ENCODE measurements around the gene ORAI3. TPM values are rescaled to one million over a fixed set of nuclear protein-coding genes. Genes with fewer than 3 reads are reported as not detected.

Gene ORAI3
- total RNA-seq, 1 donor from 2014 or later: 30.2 TPM

- no peak for TF ChIP-seq CTCF (IDR thresholded peaks at IDR 0.05)
- Histone ChIP-seq H3K4me1 (peaks cover 12% of the 10 kb centered on the region), H3K9me3 (no peaks in the 10 kb centered on the region), H3K36me3 (no peaks in the 10 kb centered on the region), H3K27ac (no peak overlapping the region), H3K27me3 (ENCODE audit: low read depth) (no peaks in the 10 kb centered on the region), H3K4me3 (no peak overlapping the region)
- ATAC-seq (no peak), DNase-seq (no peak)
- intact Hi-C loops (cut with DNase I): no loop called here
These were observed 50.2 kb downstream of the ORAI3 start for GRCh38 chr16:30998852-30999761.

- no peak for TF ChIP-seq CTCF (IDR thresholded peaks at IDR 0.05)
- Histone ChIP-seq H3K4me1 (peaks cover 12% of the 10 kb centered on the region), H3K36me3 (no peaks in the 10 kb centered on the region), H3K27me3 (ENCODE audit: low read depth) (no peaks in the 10 kb centered on the region), H3K9me3 (no peaks in the 10 kb centered on the region), H3K4me3 (no peak overlapping the region), H3K27ac (no peak overlapping the region)
- ATAC-seq (no peak), DNase-seq (no peak)
- intact Hi-C loops (cut with DNase I): no loop called here
These were observed 52.0 kb downstream of the ORAI3 start for GRCh38 chr16:31000671-31001382.

- no peak for TF ChIP-seq CTCF (IDR thresholded peaks at IDR 0.05)
- H3K27ac ChIP-seq: no peak overlapping the region
- no peaks in the 10 kb centered on the region for H3K36me3 ChIP-seq
- no peak for ATAC-seq
- H3K4me1 ChIP-seq: peaks cover 7% of the 10 kb centered on the region
- no peaks in the 10 kb centered on the region for H3K27me3 ChIP-seq (ENCODE audit: low read depth)
- no peak for DNase-seq
- H3K9me3 ChIP-seq: no peaks in the 10 kb centered on the region
- intact Hi-C loops (cut with DNase I): no loop called here
- H3K4me3 ChIP-seq: no peak overlapping the region
These were observed 52.8 kb downstream of the ORAI3 start for GRCh38 chr16:31001507-31002249.

GRCh38 chr16:31002250-31002700, 53.4 kb downstream of the ORAI3 start:
- H3K27ac ChIP-seq: no peak overlapping the region
- no peak for DNase-seq
- no peaks in the 10 kb centered on the region for H3K36me3 ChIP-seq
- intact Hi-C loops (cut with DNase I): no loop called here
- no peaks in the 10 kb centered on the region for H3K9me3 ChIP-seq
- H3K27me3 ChIP-seq (ENCODE audit: low read depth): peaks cover 6% of the 10 kb centered on the region
- ATAC-seq: no peak
- no peak for TF ChIP-seq CTCF (IDR thresholded peaks at IDR 0.05)
- H3K4me3 ChIP-seq: no peak overlapping the region
- peaks cover 4% of the 10 kb centered on the region for H3K4me1 ChIP-seq

GRCh38 chr16:31002862-31003341, 54.0 kb downstream of the ORAI3 start:
- intact Hi-C loops (cut with DNase I): no loop called here

More at GRCh38 chr16:31002862-31003341, 54.0 kb downstream of the ORAI3 start:
- DNase-seq: no peak
- Histone ChIP-seq H3K9me3 (no peaks in the 10 kb centered on the region), H3K4me3 (no peak overlapping the region), H3K27ac (no peak overlapping the region), H3K36me3 (no peaks in the 10 kb centered on the region), H3K4me1 (no peaks in the 10 kb centered on the region), H3K27me3 (ENCODE audit: low read depth) (peaks cover 12% of the 10 kb centered on the region)
- TF ChIP-seq CTCF (IDR thresholded peaks at IDR 0.05): no peak
- ATAC-seq: no peak

All from lower lobe of right lung (tissue), 2 donors.